ENCODE measurements around the gene HAUS8.

- TF ChIP-seq CTCF (IDR thresholded peaks at IDR 0.05; ENCODE audit: poor library complexity, severe bottlenecking): no peak
- no peak for TF ChIP-seq POLR2AphosphoS5 (IDR thresholded peaks at IDR 0.05)
- TF ChIP-seq SMC3 (conservative IDR thresholded peaks at IDR 0.05; ENCODE audit: poor library complexity): no peak
- no peak for TF ChIP-seq RAD21 (conservative IDR thresholded peaks at IDR 0.05)
- no peak for TF ChIP-seq EZH2 (IDR thresholded peaks at IDR 0.05; ENCODE audit: borderline replicate concordance, insufficient read depth, low read length, poor library complexity, severe bottlenecking)
- TF ChIP-seq EP300 (conservative IDR thresholded peaks at IDR 0.05; ENCODE audit: poor library complexity, severe bottlenecking): no peak
- TF ChIP-seq MXI1 (conservative IDR thresholded peaks at IDR 0.05; ENCODE audit: poor library complexity, severe bottlenecking): no peak
These were observed 4.3 kb downstream of the HAUS8 start for GRCh38 chr19:17070912-17071311.

Measured in neural cell (in vitro differentiated cells).